HG02678 (cell line): ENCODE measurements around the gene DTHD1.
A peak's percentile ranks its signal among the peaks of the same experiment; 100 is the strongest.

Source experiments
- ATAC-seq: cut with Tn5 transposase; IDR thresholded peaks from one replicate; pipeline ENCODE4 v1.9.1; 2021; ENCODE audit warnings: mild to moderate bottlenecking, moderate library complexity; ENCODE audit not compliant: unreplicated experiment

DTHD1 gene

DNA sequence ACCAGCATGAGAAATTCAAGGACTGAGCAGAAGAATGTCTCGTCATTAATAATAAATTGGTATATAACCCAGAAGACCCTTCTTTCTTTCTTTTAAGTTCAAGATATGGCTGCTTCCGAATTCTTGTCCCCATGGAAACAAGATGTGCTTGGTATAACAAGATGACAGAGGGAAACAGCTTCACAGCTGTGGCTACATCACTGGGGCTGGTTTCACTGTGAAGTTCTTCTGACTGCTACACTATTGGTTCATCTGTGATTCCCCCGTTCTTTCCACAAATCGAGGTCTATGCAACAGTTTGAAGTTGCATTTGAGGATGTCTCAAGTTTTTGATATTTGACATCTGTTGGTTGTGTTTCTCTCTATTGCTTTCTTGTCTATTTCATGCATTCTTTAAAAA, 12.3 kb upstream of the DTHD1 start:
- ATAC-seq, result no peak

- no peak for ATAC-seq
Observed at GRCh38 chr4:36269533-36270173, 11.8 kb upstream of the DTHD1 start.

DNA sequence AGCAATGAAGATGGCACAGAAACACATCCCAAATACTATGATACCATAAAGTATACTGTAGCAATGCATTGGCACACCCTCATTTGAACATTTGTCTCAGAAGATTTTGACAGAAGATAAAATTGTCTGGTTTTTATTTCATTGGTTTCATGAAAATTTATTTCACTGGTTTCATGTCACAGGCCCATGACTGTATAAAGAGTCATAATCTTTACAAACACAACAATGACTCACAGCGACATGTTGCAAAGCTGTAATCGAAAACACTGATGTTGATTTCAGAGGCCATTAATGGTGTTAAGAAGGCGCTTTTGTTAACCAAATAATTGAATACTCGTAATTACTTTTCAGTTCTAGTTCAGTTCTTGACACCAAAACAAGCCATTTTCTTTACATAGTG, 8.1 kb upstream of the DTHD1 start:
- no peak for ATAC-seq

GRCh38 chr4:36274158-36274557, 7.3 kb upstream of the DTHD1 start:
- no peak for ATAC-seq

DNA sequence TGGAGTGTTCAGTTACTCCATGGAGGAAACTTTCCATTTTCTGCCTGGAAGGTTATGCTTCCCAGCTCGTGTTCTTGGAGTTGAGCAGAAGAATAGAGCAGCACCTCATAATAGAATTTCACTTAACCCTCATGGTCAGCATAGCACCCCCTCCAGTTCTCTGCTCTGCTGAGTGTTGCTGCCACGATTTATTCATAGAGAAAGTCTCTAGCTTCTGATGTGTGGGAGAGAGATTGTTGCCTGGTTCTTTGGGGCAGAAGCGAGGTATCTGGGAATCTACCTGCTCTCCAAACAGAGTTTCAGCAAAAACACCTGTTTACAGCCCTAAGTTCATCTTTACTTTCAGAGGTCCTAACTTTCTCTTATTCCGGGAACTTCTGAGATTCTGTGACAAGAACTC, 3.9 kb upstream of the DTHD1 start:
- ATAC-seq, result peak; percentile 46

GRCh38 chr4:36278789-36279188, 2.6 kb upstream of the DTHD1 start:
- ATAC-seq, result no peak

DNA sequence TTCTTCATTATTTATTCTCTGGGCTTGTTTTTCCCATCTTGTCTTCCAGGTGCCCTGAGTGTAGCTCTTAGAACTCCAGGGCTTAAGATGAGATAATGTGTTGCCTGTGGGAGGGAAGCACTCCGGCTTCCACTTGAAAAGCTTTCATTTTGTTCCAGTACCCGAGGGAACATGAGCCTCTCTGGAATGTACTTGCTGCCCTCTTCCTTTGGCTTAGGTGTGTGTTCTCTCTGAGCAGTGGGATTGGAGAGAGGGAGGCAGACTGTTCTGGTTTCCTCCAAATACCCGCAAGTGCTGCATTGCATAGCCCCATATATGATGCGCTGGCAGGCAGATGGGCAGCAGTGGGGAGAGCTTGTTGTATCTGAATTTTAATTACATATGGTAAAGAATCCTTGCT, 861 bp upstream of the DTHD1 start:
- no peak for ATAC-seq

DNA sequence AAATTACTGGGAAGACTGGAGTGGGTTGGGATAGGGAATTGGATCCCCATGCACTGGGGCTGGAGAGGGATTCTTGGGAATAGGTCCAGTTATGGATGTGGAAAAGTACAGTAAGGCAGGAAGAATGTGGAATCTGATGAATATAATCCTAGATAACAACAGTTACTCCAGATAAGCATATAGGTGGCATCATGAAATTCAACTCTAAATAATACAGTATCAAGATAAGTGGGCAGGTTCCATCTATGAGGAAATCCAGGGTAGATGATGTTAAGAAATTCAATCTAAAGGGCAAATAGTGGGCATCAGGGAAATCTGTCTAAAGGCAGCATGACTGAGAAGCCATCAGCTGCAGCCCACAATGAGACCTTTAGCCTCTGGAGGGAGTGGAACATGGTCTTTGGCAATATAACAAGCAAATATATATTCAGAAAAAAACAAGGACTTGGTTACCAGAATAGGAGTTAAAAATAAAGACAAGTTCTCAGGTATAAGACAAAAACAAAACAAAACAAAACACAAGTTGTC, 1.2 kb downstream of the DTHD1 start:
- no peak for ATAC-seq

DNA sequence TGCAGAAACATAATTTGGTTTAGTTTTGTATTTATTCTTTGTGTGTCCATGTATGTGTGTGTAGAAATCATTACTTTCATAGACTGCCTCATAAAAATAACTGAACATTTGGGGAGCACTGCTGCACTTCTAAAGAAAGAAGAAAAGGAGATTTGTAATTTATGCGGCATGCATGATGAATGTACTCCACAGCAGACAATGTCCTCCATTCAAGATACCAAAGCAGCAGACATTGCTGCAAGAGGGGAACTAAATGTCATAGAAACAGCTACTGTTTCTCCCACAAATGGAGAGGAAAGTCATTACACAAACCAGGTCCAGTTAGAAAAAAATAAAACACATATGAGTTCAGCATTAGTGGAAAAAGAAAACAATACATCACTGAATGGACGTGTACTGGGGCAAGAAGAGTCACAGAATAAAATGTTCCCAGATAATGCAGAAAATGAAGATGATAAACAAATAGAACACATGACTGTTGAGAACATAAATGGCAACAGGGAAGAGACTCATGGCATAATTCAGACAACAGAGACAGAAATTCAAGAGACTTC, 2.6 kb downstream of the DTHD1 start:
- no peak for ATAC-seq

GRCh38 chr4:36285784-36286480, 4.5 kb downstream of the DTHD1 start:
- peak; percentile 94 for ATAC-seq

GRCh38 chr4:36286481-36286871, 5.1 kb downstream of the DTHD1 start:
- ATAC-seq, result no peak

GRCh38 chr4:36288731-36289426, 7.5 kb downstream of the DTHD1 start:
- no peak for ATAC-seq

- no peak for ATAC-seq
Observed at GRCh38 chr4:36290641-36291040, 9.2 kb downstream of the DTHD1 start.

DNA sequence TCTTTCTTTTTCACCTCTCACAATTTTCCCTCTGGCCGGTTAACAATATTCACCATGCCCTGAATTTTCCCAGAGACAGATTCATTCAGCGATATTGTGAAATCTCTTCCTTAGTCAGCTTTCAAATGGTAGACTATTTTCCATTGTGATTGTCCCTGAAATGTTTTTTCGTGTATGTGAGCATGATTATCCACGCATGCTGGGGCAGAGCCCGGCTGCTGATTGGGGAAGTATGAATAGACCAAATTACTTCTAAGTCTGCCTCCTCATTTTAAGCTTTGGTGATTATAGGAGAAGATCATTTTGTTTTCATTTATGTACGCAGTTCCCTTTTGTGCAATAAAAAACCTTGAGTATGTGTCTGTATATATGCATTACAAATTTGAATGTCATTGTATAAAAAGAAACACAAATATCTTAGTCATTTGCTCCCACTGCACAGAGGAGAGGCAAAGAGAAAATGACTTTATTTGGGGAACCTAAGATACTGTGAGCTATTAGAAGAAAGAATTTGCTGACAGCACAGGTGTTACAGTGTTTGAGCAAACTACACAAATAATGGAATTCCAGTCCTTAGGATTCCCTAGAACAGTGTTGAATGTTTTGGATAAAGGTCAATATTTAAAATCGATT, 11.3 kb downstream of the DTHD1 start:
- ATAC-seq, result no peak

DNA sequence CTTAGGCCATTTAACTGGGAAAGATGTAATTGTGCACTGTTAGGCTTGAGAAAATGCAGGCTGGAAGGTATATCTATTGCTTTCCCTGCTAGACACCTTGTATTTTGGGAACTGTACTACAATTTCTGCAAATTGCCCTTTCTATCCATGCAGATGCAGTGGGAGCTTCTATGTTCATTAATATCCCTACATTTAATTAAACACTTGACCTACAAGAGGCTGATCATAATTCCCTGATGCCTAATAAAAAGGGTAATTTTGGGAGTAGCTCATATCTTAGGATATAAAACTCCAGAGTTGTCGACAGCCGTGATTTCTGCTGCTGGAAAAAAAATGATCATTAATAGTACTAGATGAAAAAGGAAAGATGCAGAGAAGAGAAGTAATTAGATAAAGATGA, 19.7 kb downstream of the DTHD1 start:
- no peak for ATAC-seq

- ATAC-seq, result peak; percentile 84
Observed at GRCh38 chr4:36303426-36304137, 22.2 kb downstream of the DTHD1 start.

DNA sequence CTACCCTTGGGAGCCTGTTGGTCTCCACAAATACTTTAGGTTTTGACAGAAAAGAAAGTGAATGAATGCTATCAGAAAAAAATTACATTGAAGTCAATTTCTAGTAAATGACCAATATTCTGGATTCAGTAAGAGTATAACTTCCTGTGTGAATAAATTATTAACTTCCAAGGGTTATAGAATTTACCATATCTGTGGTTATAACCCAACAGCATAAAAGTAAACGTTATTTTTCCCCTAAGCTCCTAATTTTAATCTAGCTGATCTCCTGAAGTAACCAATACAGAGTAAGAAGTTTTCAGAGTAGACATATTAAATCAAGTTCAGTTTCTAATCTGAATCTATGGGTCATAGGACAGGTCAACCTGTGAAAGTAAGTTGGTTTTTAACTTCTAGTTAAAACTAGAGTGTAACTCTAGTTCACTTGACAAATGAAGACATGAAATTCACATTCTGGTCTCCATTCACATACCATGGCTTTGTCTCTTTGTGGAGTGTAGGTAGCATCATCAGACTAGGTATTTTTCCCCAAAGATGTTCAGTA, 22.8 kb downstream of the DTHD1 start:
- ATAC-seq, result peak; percentile 41

DNA sequence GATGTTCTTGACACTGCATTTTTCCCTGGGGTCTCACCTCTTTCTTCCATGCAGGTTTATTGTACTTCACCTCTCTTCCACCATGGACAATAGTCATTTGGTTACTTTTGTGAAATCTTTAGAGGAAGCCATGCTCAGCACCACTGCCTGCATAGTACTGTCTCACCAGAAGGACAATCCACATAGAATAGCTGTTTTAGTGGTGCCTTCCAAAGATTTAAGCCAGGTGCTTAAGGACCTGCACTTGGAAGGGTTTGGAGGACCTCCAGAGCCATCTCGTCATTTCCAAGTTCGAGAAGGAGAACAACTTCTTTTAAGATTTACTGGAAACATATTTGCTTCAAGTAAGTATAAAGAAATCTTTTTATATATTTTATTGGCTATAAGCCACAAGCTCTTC, 26.7 kb downstream of the DTHD1 start:
- ATAC-seq, result no peak

DNA sequence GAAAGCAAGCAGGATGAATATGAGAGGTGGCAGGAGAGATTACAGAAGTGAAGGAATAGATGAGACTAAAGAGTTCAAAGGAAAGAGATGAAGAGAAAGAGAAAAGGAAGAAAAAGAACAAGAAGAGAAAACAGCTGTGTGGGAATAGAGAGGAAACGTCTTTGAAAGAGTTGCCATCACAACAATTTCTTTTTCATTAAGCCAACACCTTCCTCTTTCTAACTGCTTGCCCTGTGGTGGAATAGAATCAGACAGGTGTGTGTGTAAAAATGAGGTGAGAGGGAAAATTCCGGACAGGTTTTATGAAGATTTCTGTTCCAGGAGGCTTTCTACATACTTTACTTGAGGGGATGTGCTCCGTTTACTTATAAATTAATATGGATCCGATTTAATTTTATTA, 28.8 kb downstream of the DTHD1 start:
- ATAC-seq, result no peak

DNA sequence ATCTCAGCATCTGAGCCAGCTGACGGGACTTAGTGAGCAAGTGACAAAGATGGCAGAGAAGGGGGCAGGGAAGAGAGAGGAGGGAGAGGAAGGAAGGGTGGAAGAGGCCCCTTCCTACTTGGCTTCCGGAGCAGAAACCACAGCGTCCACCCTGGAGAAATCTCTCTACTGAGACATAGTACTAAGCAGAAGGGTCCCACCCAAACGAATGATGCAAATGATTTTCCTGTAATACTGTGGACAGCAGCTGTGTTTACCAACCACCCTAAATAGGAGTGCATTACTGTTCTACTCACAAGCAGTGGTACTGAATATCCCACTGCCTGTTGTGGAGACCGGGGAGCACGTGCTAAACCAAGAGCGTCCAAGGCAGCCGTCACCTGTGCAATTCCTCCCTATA, 29.4 kb downstream of the DTHD1 start:
- peak; percentile 85 for ATAC-seq
